Endodermal cell (in vitro differentiated cells): ENCODE results near the gene ZNF324B. TPM values are rescaled to one million over a fixed set of nuclear protein-coding genes. Genes with fewer than 3 reads are reported as not detected.

ENCODE experiments used
- DNase-seq: peaks from one replicate; pipeline ENCODE4 v3.0.0-alpha.2; 2017
- H3K27ac ChIP-seq: 2 replicates; pipeline ENCODE4 v1.5.1; 2013; ENCODE audit warnings: mild to moderate bottlenecking, low read depth, low read length, moderate library complexity
- H3K27me3 ChIP-seq: 2 replicates; pipeline ENCODE4 v1.6.1; 2013; ENCODE audit warnings: mild to moderate bottlenecking, low read length, moderate library complexity; ENCODE audit not compliant: insufficient read depth, control insufficient read depth, poor library complexity, severe bottlenecking
- H3K36me3 ChIP-seq: 2 replicates; pipeline ENCODE4 v1.7.0; 2013; ENCODE audit warnings: mild to moderate bottlenecking, low read length, moderate library complexity; ENCODE audit not compliant: control insufficient read depth, insufficient read depth
- H3K4me1 ChIP-seq: one replicate; pipeline ENCODE4 v1.7.0; 2013; ENCODE audit warnings: low read length; ENCODE audit not compliant: control insufficient read depth, insufficient read depth
- H3K4me3 ChIP-seq: 2 replicates; pipeline ENCODE4 v1.5.1; 2013; ENCODE audit warnings: mild to moderate bottlenecking, low read length, moderate library complexity
- H3K9ac ChIP-seq: 2 replicates; pipeline ENCODE4 v1.6.1; 2013; ENCODE audit warnings: mild to moderate bottlenecking, low read length, moderate library complexity; ENCODE audit not compliant: poor library complexity, severe bottlenecking; ENCODE audit errors: extremely low read depth
- H3K9me3 ChIP-seq: 2 replicates; pipeline ENCODE4 v1.6.1; 2013; ENCODE audit warnings: mild to moderate bottlenecking, low read length, moderate library complexity; ENCODE audit not compliant: control insufficient read depth
- H3K27ac Mint-ChIP-seq: 2 replicates; pipeline ENCODE4 v1.8.0; 2020; ENCODE audit warnings: mixed read lengths
- H3K27me3 Mint-ChIP-seq: 2 replicates; pipeline ENCODE4 v1.8.0; 2021; ENCODE audit warnings: mild to moderate bottlenecking, mixed read lengths; ENCODE audit not compliant: insufficient read depth
- H3K36me3 Mint-ChIP-seq: 2 replicates; pipeline ENCODE4 v1.8.0; 2020; ENCODE audit warnings: low read depth, mixed read lengths
- H3K4me1 Mint-ChIP-seq: 2 replicates; pipeline ENCODE4 v1.8.0; 2020; ENCODE audit warnings: mixed read lengths
- H3K4me3 Mint-ChIP-seq: 2 replicates; pipeline ENCODE4 v1.8.0; 2020; ENCODE audit warnings: mild to moderate bottlenecking, moderate library complexity, mixed read lengths
- H3K9me3 Mint-ChIP-seq: 2 replicates; pipeline ENCODE4 v1.8.0; 2020; ENCODE audit warnings: mild to moderate bottlenecking, mixed read lengths
- CTCF ChIP-seq: fragments of 200-600 bp; sonication (generic); conservative IDR thresholded peaks from 2 replicates; pipeline ENCODE4 v1.5.0; 2021; ENCODE audit warnings: antibody characterized with exemption, mild to moderate bottlenecking
- WGBS, 2 experiments: methylation state at CpG; one replicate each; pipeline versions ENCODE4 v1.1.5 to v1.1.7; 2013; ENCODE audit warnings: missing lambda C conversion rate in 2 of 2, mixed read lengths in 1 of 2; ENCODE audit not compliant: insufficient coverage in 1 of 2, insufficient read length in 1 of 2; 5-methylcytosine and 5-hydroxymethylcytosine counted together
- total RNA-seq, 2 donors: library from RNA; stranded (reverse); fragmentation: NEBNext Ultra II Directional in 1 of 2; extraction: Animal tissue kit (Norgen Biotek cat#: 25700) in 1 of 2; gene quantifications; 2 replicates in 1 of 2; 3 replicates in 1 of 2; pipeline ENCODE4 v1.2.1, GENCODE V29; 2021

ZNF324B gene
- total RNA-seq, 2 donors from 2014 or later, result 5.4 to 6.0 TPM

- DNase-seq, result no peak
- 93 to 95% methylated on average over 15 of the region's 15 CpGs for WGBS, 2 experiments
- no peak for TF ChIP-seq CTCF
- Mint-ChIP-seq H3K27ac (peak overlapping the region; percentile 77), H3K4me1 (peaks cover 11% of the 10 kb centered on the region), H3K4me3 (peak overlapping the region; percentile 81), H3K9me3 (no peaks in the 10 kb centered on the region), H3K36me3 (peaks cover 16% of the 10 kb centered on the region), H3K27me3 (peaks cover 5% of the 10 kb centered on the region)
- Histone ChIP-seq H3K27me3 (no peaks in the 10 kb centered on the region), H3K36me3 (peaks cover 18% of the 10 kb centered on the region), H3K9ac (no peak overlapping the region), H3K27ac (no peak overlapping the region), H3K4me1 (peaks cover 11% of the 10 kb centered on the region), H3K9me3 (no peaks in the 10 kb centered on the region), H3K4me3 (peak overlapping the region; percentile 91)
Observed at GRCh38 chr19:58477130-58477529, 25.7 kb downstream of the ZNF324B start.

- Mint-ChIP-seq H3K4me3 (no peak overlapping the region), H3K27me3 (peaks cover 5% of the 10 kb centered on the region), H3K9me3 (no peaks in the 10 kb centered on the region), H3K36me3 (peaks cover 11% of the 10 kb centered on the region), H3K4me1 (peaks cover 11% of the 10 kb centered on the region), H3K27ac (no peak overlapping the region)
- Histone ChIP-seq H3K4me3 (no peak overlapping the region), H3K36me3 (peaks cover 11% of the 10 kb centered on the region), H3K4me1 (peaks cover 11% of the 10 kb centered on the region), H3K27ac (no peak overlapping the region), H3K9ac (no peak overlapping the region), H3K9me3 (no peaks in the 10 kb centered on the region), H3K27me3 (no peaks in the 10 kb centered on the region)
- no peak for TF ChIP-seq CTCF
- no peak for DNase-seq
- 100% methylated on average over 1 of the region's 1 CpG for WGBS, 2 experiments
Observed at GRCh38 chr19:58477871-58478270, 26.4 kb downstream of the ZNF324B start.

- Histone ChIP-seq H3K4me3 (no peak overlapping the region), H3K4me1 (peaks cover 11% of the 10 kb centered on the region), H3K36me3 (no peaks in the 10 kb centered on the region), H3K27me3 (no peaks in the 10 kb centered on the region), H3K27ac (no peak overlapping the region), H3K9ac (no peak overlapping the region), H3K9me3 (no peaks in the 10 kb centered on the region)
- Mint-ChIP-seq H3K36me3 (peaks cover 8% of the 10 kb centered on the region), H3K27ac (no peak overlapping the region), H3K27me3 (peaks cover 5% of the 10 kb centered on the region), H3K9me3 (no peaks in the 10 kb centered on the region), H3K4me1 (peaks cover 11% of the 10 kb centered on the region), H3K4me3 (no peak overlapping the region)
- no peak for DNase-seq
- TF ChIP-seq CTCF, result no peak
- WGBS, 2 experiments, result 83 to 92% methylated on average over 1 to 7 of the region's 7 CpGs
Observed at GRCh38 chr19:58479303-58479702, 27.9 kb downstream of the ZNF324B start.
